Umbilical cord (tissue), 2 donors: ENCODE measurements around the gene TIGD3. TPM values are rescaled to one million over a fixed set of nuclear protein-coding genes. Genes with fewer than 3 reads are reported as not detected.
"Not testable (repeated sequence)": the region's sequence is repeated elsewhere in the genome, so short reads cannot be mapped to it uniquely, and the experiment has no call there.

Experiments used
- DNase-seq: peaks from one replicate; pipeline ENCODE4 v3.0.0-alpha.2; 2015; ENCODE audit warnings: low spot score
- total RNA-seq: library from RNA; depleted of rRNA; stranded (reverse); fragments of >200 nt; gene quantifications from one replicate; pipeline ENCODE4 v1.2.3, GENCODE V29; 2014; ENCODE audit warnings: low replicate concordance; ENCODE audit not compliant: insufficient read depth

The TIGD3 gene
- total RNA-seq, 1 donor from 2014 or later: 1.4 TPM

GRCh38 chr11:65323813-65324212, 30.7 kb upstream of the TIGD3 start:
- DNase-seq: no peak

- DNase-seq: no peak
Measured at GRCh38 chr11:65325435-65325834, 29.1 kb upstream of the TIGD3 start.

- no peak for DNase-seq
Measured at GRCh38 chr11:65327021-65327420, 27.5 kb upstream of the TIGD3 start.

- DNase-seq: peak; percentile 26
Measured at GRCh38 chr11:65329478-65329877, 25.1 kb upstream of the TIGD3 start.

- peak; percentile 94 for DNase-seq
Measured at GRCh38 chr11:65329944-65330403, 24.6 kb upstream of the TIGD3 start.

GRCh38 chr11:65330544-65330943, 24.0 kb upstream of the TIGD3 start:
- DNase-seq: no peak

- not testable (repeated sequence) for DNase-seq
Measured at GRCh38 chr11:65332591-65332990, 22.0 kb upstream of the TIGD3 start.

GRCh38 chr11:65334696-65335295, 19.8 kb upstream of the TIGD3 start:
- no peak for DNase-seq

- DNase-seq: no peak
Measured at GRCh38 chr11:65338676-65339075, 15.9 kb upstream of the TIGD3 start.

GRCh38 chr11:65340226-65340625, 14.3 kb upstream of the TIGD3 start:
- no peak for DNase-seq

GRCh38 chr11:65341856-65342255, 12.7 kb upstream of the TIGD3 start:
- DNase-seq: no peak

- no peak for DNase-seq
Measured at GRCh38 chr11:65351511-65351910, 3.0 kb upstream of the TIGD3 start.

GRCh38 chr11:65352783-65353182, 1.8 kb upstream of the TIGD3 start:
- DNase-seq: no peak

GRCh38 chr11:65353376-65353775, 1.2 kb upstream of the TIGD3 start:
- no peak for DNase-seq

GRCh38 chr11:65353900-65354264, 669 bp upstream of the TIGD3 start:
- DNase-seq: no peak

GRCh38 chr11:65355013-65355775, 643 bp downstream of the TIGD3 start:
- DNase-seq: peak; percentile 18

- peak; percentile 45 for DNase-seq
Measured at GRCh38 chr11:65355776-65356393, 1.3 kb downstream of the TIGD3 start.

GRCh38 chr11:65356394-65356972, 1.9 kb downstream of the TIGD3 start:
- no peak for DNase-seq

- DNase-seq: no peak
Measured at GRCh38 chr11:65357856-65358356, 3.4 kb downstream of the TIGD3 start.

- DNase-seq: no peak
Measured at GRCh38 chr11:65362320-65362931, 7.9 kb downstream of the TIGD3 start.

- no peak for DNase-seq
Measured at GRCh38 chr11:65362966-65363365, 8.4 kb downstream of the TIGD3 start.

- DNase-seq: no peak
Measured at GRCh38 chr11:65363770-65364169, 9.2 kb downstream of the TIGD3 start.
